Spleen (tissue), 11 donors: ENCODE results near the gene U2AF2. TPM values are rescaled to one million over a fixed set of nuclear protein-coding genes. Genes with fewer than 3 reads are reported as not detected.

Experiments used
- DNase-seq: peaks from one replicate; pipeline ENCODE4 v3.0.0-alpha.2; 2020
- H3K27ac ChIP-seq, 8 donors: fragments of 200-600 bp; sonication (generic) in 7 of 8; 1 replicate in 4 of 8; 2 replicates in 4 of 8; pipeline versions ENCODE4 v1.5.0 to v1.8.0; 2016 to 2021; ENCODE audit warnings: inconsistent platforms in 4 of 8, mild to moderate bottlenecking in 4 of 8, moderate library complexity in 1 of 8
- H3K27me3 ChIP-seq, 7 donors: fragments of 200-600 bp; sonication (generic) in 6 of 7; replicated peaks in 1 of 7; 1 replicate in 4 of 7; 2 replicates in 3 of 7; pipeline versions ENCODE4 v1.5.0 to v1.8.0; 2016 to 2021; ENCODE audit warnings: inconsistent platforms in 3 of 7, mild to moderate bottlenecking in 1 of 7
- H3K36me3 ChIP-seq, 6 donors: fragments of 200-600 bp; sonication (generic) in 5 of 6; 1 replicate in 4 of 6; 2 replicates in 2 of 6; pipeline versions ENCODE4 v1.5.0 to v1.8.0; 2016 to 2021; ENCODE audit warnings: inconsistent platforms in 2 of 6
- H3K4me1 ChIP-seq, 6 donors: fragments of 200-600 bp; sonication (generic) in 5 of 6; 1 replicate in 3 of 6; 2 replicates in 3 of 6; pipeline versions ENCODE4 v1.5.0 to v1.8.0; 2016 to 2021; ENCODE audit warnings: inconsistent platforms in 3 of 6
- H3K4me3 ChIP-seq, 8 donors: fragments of 200-600 bp; sonication (generic) in 7 of 8; 1 replicate in 4 of 8; 2 replicates in 4 of 8; pipeline versions ENCODE4 v1.5.0 to v1.8.0; 2016 to 2021; ENCODE audit warnings: inconsistent platforms in 4 of 8, mild to moderate bottlenecking in 4 of 8, moderate library complexity in 2 of 8
- H3K9me3 ChIP-seq, 8 donors: fragments of 200-600 bp; sonication (generic) in 7 of 8; 1 replicate in 4 of 8; 2 replicates in 4 of 8; pipeline versions ENCODE4 v1.5.0 to v1.8.0; 2016 to 2021; ENCODE audit warnings: inconsistent platforms in 4 of 8
- POLR2A ChIP-seq, 3 donors: fragments of 450-650 bp; IDR thresholded peaks; one replicate each; pipeline ENCODE4 v1.5.1; 2017; ENCODE audit warnings: antibody characterized with exemption in 3 of 3, mild to moderate bottlenecking in 1 of 3
- POLR2AphosphoS5 ChIP-seq, 3 donors: sonication (generic); formaldehyde crosslinking; IDR thresholded peaks; one replicate each; pipeline ENCODE4 v1.5.1; 2017; ENCODE audit warnings: antibody characterized with exemption in 3 of 3
- WGBS, 5 donors: extraction: QIAGEN DNeasy Blood & Tissue Kit in 3 of 5; methylation state at CpG; one replicate each; pipeline versions ENCODE4 v1.1.5 to v1.1.7; 2013 to 2018; 5-methylcytosine and 5-hydroxymethylcytosine counted together
- intact Hi-C: fragments of 100-400 bp; cut with DNase I; formaldehyde crosslinking; loops from one replicate; pipeline ENCODE4 v1.15.0; 2023; ENCODE audit warnings: low total_unique reads
- polyA plus RNA-seq, 3 donors: library from polyadenylated mRNA; stranded (reverse); fragments of 200-250 nt; gene quantifications; one replicate each; pipeline ENCODE4 v1.2.1, GENCODE V29; 2013
- total RNA-seq, 7 donors: library from RNA; depleted of rRNA in 3 of 7; stranded (reverse); fragments of >200 nt in 3 of 7; fragmentation: NEBNext Ultra II Directional in 4 of 7; extraction: Animal tissue kit (Norgen Biotek cat#: 25700) in 4 of 7; gene quantifications; one replicate each; pipeline versions ENCODE4 v1.1.0 to v1.2.1, GENCODE V29; 2016 to 2021
- TF ChIP-seq, protein P1 (sequence below), 11 experiments: fragments of 200-600 bp in 7 of 11; fragments of 450-650 bp in 4 of 11; sonication (generic) in 4 of 11; IDR thresholded peaks in 8 of 11; conservative IDR thresholded peaks in 3 of 11; 1 replicate in 7 of 11; 2 replicates in 4 of 11; pipeline versions ENCODE4 v1.4.0 to v1.8.0; 2016 to 2021; ENCODE audit warnings: antibody characterized with exemption in 11 of 11, inconsistent platforms in 4 of 11, mild to moderate bottlenecking in 1 of 11
- donor health status: healthy with polysubstance abuse.
- donor health status: DM: no; HTN: no; CAD: no; lungs with moderate emphysema.
- donor health status: DM: no; HTN: no; CAD: no.
- donor health status: Bipolar disorder and iron deficiency.
- donor health status: healthy.
- donor health status: DM: no; HTN: no; CAD: no.
- donor health status: DM: yes; HTN: yes; CAD: no.

The U2AF2 gene
- total and polyA plus RNA-seq, 10 donors, result 67.2 to 218 (median 171) TPM

DNA sequence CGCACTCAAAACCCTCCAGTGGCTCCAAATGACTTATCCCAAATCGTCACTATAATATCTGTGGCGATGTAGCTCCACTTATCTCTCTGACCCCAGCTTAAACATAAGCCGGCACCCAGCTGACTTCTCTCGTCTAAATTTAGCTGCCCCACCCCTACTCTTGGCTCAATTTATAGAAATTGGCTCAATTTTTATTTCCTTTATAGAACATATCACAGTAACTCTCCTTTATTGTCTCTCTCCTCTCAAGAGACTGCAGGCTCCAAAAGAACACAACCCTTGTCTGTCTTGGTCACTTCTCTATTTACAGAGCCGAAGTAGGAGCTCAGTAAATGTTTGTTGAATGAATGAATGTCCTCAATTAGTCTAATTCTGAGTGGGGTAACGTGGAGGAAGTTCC is 31.3 kb upstream of the U2AF2 start:
- peaks cover 0 to 25% (median 8%) of the 10 kb centered on the region in 6 donors for H3K36me3 ChIP-seq
- intact Hi-C loops, result no loop called here
- H3K4me3 ChIP-seq, result peak overlapping the region in 4 of 8 donors; percentile 44 to 77 (median 47)
- H3K27ac ChIP-seq, result peak overlapping the region in 7 of 8 donors; percentile 92 to 98 (median 95)
- no peak for TF ChIP-seq POLR2A (IDR thresholded peaks at IDR 0.05)
- TF ChIP-seq POLR2AphosphoS5 (IDR thresholded peaks at IDR 0.05), result no peak
- TF ChIP-seq, protein P1, sequence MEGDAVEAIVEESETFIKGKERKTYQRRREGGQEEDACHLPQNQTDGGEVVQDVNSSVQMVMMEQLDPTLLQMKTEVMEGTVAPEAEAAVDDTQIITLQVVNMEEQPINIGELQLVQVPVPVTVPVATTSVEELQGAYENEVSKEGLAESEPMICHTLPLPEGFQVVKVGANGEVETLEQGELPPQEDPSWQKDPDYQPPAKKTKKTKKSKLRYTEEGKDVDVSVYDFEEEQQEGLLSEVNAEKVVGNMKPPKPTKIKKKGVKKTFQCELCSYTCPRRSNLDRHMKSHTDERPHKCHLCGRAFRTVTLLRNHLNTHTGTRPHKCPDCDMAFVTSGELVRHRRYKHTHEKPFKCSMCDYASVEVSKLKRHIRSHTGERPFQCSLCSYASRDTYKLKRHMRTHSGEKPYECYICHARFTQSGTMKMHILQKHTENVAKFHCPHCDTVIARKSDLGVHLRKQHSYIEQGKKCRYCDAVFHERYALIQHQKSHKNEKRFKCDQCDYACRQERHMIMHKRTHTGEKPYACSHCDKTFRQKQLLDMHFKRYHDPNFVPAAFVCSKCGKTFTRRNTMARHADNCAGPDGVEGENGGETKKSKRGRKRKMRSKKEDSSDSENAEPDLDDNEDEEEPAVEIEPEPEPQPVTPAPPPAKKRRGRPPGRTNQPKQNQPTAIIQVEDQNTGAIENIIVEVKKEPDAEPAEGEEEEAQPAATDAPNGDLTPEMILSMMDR (IDR thresholded peaks at IDR 0.05 in 8 of 11, conservative IDR thresholded peaks at IDR 0.05 in 3 of 11), result no peak
- no peaks in the 10 kb centered on the region for H3K27me3 ChIP-seq
- H3K9me3 ChIP-seq, result no peaks in the 10 kb centered on the region
- peaks cover 0 to 82% (median 37%) of the 10 kb centered on the region in 6 donors for H3K4me1 ChIP-seq
- no peak for DNase-seq
- whole genome bisulfite sequencing, 5 donors, result 65 to 78% (median 72%) methylated on average over 7 of the region's 7 CpGs

DNA sequence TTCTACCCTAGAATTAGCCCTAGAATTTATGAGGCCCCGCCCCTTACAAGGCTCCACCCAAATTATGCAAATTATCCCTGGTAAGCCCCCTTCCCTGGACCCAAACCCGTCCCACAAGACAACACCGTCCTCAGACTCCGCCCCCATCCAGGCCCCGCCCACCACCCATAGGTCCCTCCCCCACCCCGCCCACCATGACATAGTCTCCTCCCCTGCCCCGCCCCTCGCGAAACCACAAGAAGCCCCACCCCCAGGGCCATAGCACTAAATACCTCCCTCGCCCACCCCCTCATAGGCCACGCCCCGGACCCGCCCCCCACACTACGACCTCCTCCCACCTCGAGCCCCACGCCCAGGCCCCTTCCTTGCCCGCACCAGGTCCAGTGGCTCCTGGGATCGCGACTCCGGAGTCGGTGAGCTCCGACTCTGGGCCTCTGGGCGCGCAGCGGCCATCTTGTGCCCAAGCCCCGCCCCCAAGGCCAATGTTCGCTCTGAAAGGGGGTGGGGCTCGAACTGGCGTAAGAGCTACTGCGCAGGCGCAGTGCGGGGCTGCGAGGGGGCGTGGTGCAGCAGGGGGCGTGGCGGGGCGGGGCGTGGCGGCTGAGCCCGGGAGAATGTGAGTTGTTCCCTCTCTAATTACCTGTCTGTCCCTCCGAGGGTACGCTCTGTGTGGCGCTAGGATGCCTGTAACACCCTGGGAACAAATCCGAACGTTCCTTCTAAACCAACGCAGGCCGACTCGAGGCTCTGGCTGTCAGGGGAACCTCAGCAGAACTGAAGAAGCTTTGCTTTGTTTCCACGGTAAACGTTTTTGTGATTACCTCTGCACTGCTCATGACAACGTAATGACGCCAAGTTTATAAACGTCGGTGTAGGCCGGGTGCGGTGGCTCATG is 30.5 kb upstream of the U2AF2 start, which contains the start of gene ZNF784:
ZNF784 (minus strand) TSS at position 458 of the 895 bp plus-strand sequence; CDS start at position 453, 5 bp downstream.
- intact Hi-C loops, result no loop called here
- Histone ChIP-seq H3K9me3 (no peaks in the 10 kb centered on the region), H3K4me3 (peak within 1 kb of the TSS; percentile 25 to 77 (median 44)), H3K27me3 (no peaks in the 10 kb centered on the region), H3K36me3 (peaks cover 0 to 25% (median 8%) of the 10 kb centered on the region in 6 donors), H3K27ac (peak within 1 kb of the TSS; percentile 92 to 98 (median 94)), H3K4me1 (peaks cover 0 to 74% (median 36%) of the 10 kb centered on the region in 6 donors)
- peak; percentile 96 for DNase-seq
- TF ChIP-seq, protein P1 (IDR thresholded peaks at IDR 0.05 in 8 of 11, conservative IDR thresholded peaks at IDR 0.05 in 3 of 11), result peak in 1 of 11 experiments; percentile 14
- TF ChIP-seq POLR2AphosphoS5 (IDR thresholded peaks at IDR 0.05) (peak; percentile 86 to 91 (median 88)), POLR2A (IDR thresholded peaks at IDR 0.05) (peak in 2 of 3 donors; percentile 15 to 20)
- WGBS, 5 donors, result 1% methylated on average over 25 to 56 of the region's 56 CpGs

DNA sequence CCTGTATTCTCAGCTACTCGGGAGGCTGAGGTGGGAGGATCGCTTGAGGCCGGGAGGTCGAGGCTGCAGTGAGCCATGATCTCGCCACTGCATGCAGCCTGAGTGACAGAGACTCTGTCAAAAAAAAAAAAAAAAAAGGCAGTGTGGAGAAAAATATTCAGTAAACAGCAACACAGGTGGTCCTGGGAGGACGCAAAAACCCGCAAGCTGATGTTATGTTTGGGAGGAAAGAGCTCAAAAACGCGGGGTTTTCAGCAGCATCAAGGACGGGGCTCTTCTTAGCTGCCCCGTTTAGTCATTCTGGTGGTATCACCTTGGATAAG is 29.9 kb upstream of the U2AF2 start:
- no peak for DNase-seq
- H3K27ac ChIP-seq, result peak overlapping the region; percentile 92 to 98 (median 94)
- intact Hi-C loops, result no loop called here
- 42 to 52% (median 45%) methylated on average over 11 of the region's 11 CpGs for WGBS, 5 donors
- H3K36me3 ChIP-seq, result peaks cover 0 to 25% (median 8%) of the 10 kb centered on the region in 6 donors
- H3K4me1 ChIP-seq, result peaks cover 0 to 68% (median 36%) of the 10 kb centered on the region in 6 donors
- no peaks in the 10 kb centered on the region for H3K9me3 ChIP-seq
- no peaks in the 10 kb centered on the region for H3K27me3 ChIP-seq
- peak overlapping the region; percentile 25 to 77 (median 44) for H3K4me3 ChIP-seq
- TF ChIP-seq POLR2AphosphoS5 (IDR thresholded peaks at IDR 0.05) (no peak), POLR2A (IDR thresholded peaks at IDR 0.05) (no peak)
- TF ChIP-seq, protein P1 (IDR thresholded peaks at IDR 0.05 in 8 of 11, conservative IDR thresholded peaks at IDR 0.05 in 3 of 11), result no peak

DNA sequence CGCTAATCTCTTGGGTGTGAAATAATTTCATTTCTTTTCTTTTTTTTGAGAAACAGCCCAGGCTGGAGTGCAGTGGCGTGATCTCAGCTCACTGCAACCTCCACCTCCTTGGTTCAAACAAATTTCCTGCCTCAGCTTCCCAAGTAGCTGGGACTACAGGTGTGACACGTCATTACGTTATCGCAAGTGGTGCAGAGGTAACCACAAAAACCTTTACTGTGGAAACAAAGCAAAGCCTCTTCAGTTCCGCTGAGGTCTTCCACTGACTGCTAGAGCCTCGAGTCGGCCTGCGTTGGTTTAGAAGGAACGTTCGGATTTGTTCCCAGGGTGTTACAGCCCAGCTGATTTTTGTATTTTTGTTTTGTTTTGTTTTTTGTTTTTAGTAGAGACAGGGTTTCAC is 28.5 kb upstream of the U2AF2 start:
- intact Hi-C loops, result no loop called here

More for the DNA sequence above, 28.5 kb upstream of the U2AF2 start:
- H3K27me3 ChIP-seq, result no peaks in the 10 kb centered on the region
- 73 to 87% (median 76%) methylated on average over 11 of the region's 11 CpGs for WGBS, 5 donors
- no peaks in the 10 kb centered on the region for H3K9me3 ChIP-seq
- DNase-seq, result no peak
- H3K36me3 ChIP-seq, result peaks cover 0 to 13% (median 8%) of the 10 kb centered on the region in 6 donors
- peaks cover 0 to 57% (median 26%) of the 10 kb centered on the region in 6 donors for H3K4me1 ChIP-seq
- TF ChIP-seq POLR2A (IDR thresholded peaks at IDR 0.05) (no peak), POLR2AphosphoS5 (IDR thresholded peaks at IDR 0.05) (peak in 1 of 3 donors; percentile 56)
- H3K27ac ChIP-seq, result peak overlapping the region in 4 of 8 donors; percentile 17 to 48 (median 32)
- H3K4me3 ChIP-seq, result no peak overlapping the region
